DND-41 (cell line): ENCODE results near the gene AP1B1.

Experiments used
- CTCF ChIP-seq: IDR thresholded peaks from 2 replicates; pipeline ENCODE4 v1.5.1; 2012; ENCODE audit warnings: borderline replicate concordance, low read length, moderate library complexity, mild to moderate bottlenecking; ENCODE audit not compliant: poor library complexity, severe bottlenecking; ENCODE audit errors: extremely low read depth
- EZH2 ChIP-seq: IDR thresholded peaks from 3 replicates; pipeline ENCODE4 v1.6.1; 2012; ENCODE audit warnings: borderline replicate concordance, low read depth, mild to moderate bottlenecking, moderate library complexity, low read length, inconsistent platforms; ENCODE audit not compliant: severe bottlenecking

GRCh38 chr22:29359469-29359868 lies 28.9 kb downstream of the AP1B1 start:
- TF ChIP-seq CTCF = peak; percentile 44
- no peak for TF ChIP-seq EZH2
